Measurements from ENCODE around the gene JMJD8.
"Not testable (repeated sequence)": the region's sequence is repeated elsewhere in the genome, so short reads cannot be mapped to it uniquely, and the experiment has no call there.

JMJD8 gene

GRCh38 chr16:693364-693763 lies 9.2 kb upstream of the JMJD8 start:
- in situ Hi-C loops (cut with MboI; ENCODE audit: low sequenced_read_pairs) = no loop called here

- in situ Hi-C loops (cut with MboI; ENCODE audit: low sequenced_read_pairs) = no loop called here
These were observed 8.4 kb upstream of the JMJD8 start for GRCh38 chr16:692356-693108.

- in situ Hi-C loops (cut with MboI; ENCODE audit: low sequenced_read_pairs) = not testable (repeated sequence)
These were observed 7.1 kb upstream of the JMJD8 start for GRCh38 chr16:691242-691641.

GRCh38 chr16:689175-689897 lies 5.2 kb upstream of the JMJD8 start:
- in situ Hi-C loops (cut with MboI; ENCODE audit: low sequenced_read_pairs) = no loop called here

GRCh38 chr16:687499-687898 lies 3.4 kb upstream of the JMJD8 start:
- in situ Hi-C loops (cut with MboI; ENCODE audit: low sequenced_read_pairs) = no loop called here

GRCh38 chr16:686459-687260 lies 2.5 kb upstream of the JMJD8 start:
- in situ Hi-C loops (cut with MboI; ENCODE audit: low sequenced_read_pairs) = no loop called here

- in situ Hi-C loops (cut with MboI; ENCODE audit: low sequenced_read_pairs) = no loop called here
These were observed 1.8 kb upstream of the JMJD8 start for GRCh38 chr16:685967-686366.

- in situ Hi-C loops (cut with MboI; ENCODE audit: low sequenced_read_pairs) = no loop called here
These were observed 995 bp upstream of the JMJD8 start for GRCh38 chr16:684961-685696.

GRCh38 chr16:683396-684070 lies 601 bp downstream of the JMJD8 start:
- in situ Hi-C loops (cut with MboI; ENCODE audit: low sequenced_read_pairs) = no loop called here

- in situ Hi-C loops (cut with MboI; ENCODE audit: low sequenced_read_pairs) = no loop called here
These were observed 1.4 kb downstream of the JMJD8 start for GRCh38 chr16:682493-683395.

- in situ Hi-C loops (cut with MboI; ENCODE audit: low sequenced_read_pairs) = no loop called here
These were observed 2.2 kb downstream of the JMJD8 start for GRCh38 chr16:681746-682427.

- in situ Hi-C loops (cut with MboI; ENCODE audit: low sequenced_read_pairs) = no loop called here
These were observed 3.0 kb downstream of the JMJD8 start for GRCh38 chr16:680967-681745.

- in situ Hi-C loops (cut with MboI; ENCODE audit: low sequenced_read_pairs) = no loop called here
These were observed 3.5 kb downstream of the JMJD8 start for GRCh38 chr16:680625-680945.

GRCh38 chr16:679814-680624 lies 4.1 kb downstream of the JMJD8 start, which contains the start of gene STUB1:
TSS of gene STUB1 (plus strand) at chr16:680410. CDS start at chr16:680526, 116 bp downstream.
- in situ Hi-C loops (cut with MboI; ENCODE audit: low sequenced_read_pairs) = no loop called here

- in situ Hi-C loops (cut with MboI; ENCODE audit: low sequenced_read_pairs) = no loop called here
These were observed 5.0 kb downstream of the JMJD8 start for GRCh38 chr16:678858-679813.

- in situ Hi-C loops (cut with MboI; ENCODE audit: low sequenced_read_pairs) = no loop called here
These were observed 5.8 kb downstream of the JMJD8 start for GRCh38 chr16:678209-678857.

All from hTERT RPE-1 (cell line).